ENCODE results near the gene WWOX.

WWOX gene

DNA sequence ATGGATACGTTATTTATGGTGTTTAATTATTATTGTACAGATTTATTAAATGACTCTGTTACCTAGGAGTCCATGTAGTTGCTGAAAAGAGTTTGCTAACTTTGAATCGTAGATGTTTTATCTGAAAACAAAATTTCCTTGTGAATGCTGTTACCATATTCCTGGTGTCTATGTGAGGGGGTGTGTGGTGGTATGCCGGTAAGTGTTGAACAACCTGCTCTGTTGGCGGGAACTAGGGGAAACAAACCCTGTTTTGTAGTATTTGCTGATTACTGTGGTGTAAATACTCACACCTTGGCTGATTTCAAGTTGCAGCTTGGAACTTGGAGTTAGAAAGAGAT is 386.4 kb downstream of the WWOX start:
- in situ Hi-C loops (cut with MboI; ENCODE audit: low sequenced_read_pairs): no loop called here

DNA sequence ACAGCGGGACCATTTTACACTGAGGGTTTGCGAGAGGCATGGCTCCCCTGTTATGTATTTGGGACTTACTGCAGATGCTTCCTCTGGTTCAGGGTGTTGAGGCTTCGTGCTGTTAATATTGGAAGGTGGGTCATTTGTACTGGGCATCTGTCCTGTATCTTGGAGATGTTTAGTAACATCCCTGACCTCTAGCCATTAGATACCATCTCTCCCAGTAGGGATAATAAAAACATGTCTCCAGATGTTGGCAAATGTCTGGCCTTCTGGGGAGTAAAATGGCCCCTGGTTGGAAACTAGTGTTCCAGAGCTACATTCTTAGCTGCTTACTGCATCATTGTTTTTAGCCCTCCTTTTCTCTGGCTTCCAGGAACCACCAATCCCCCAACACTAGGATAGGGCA is 388.0 kb downstream of the WWOX start:
- in situ Hi-C loops (cut with MboI; ENCODE audit: low sequenced_read_pairs): no loop called here

DNA sequence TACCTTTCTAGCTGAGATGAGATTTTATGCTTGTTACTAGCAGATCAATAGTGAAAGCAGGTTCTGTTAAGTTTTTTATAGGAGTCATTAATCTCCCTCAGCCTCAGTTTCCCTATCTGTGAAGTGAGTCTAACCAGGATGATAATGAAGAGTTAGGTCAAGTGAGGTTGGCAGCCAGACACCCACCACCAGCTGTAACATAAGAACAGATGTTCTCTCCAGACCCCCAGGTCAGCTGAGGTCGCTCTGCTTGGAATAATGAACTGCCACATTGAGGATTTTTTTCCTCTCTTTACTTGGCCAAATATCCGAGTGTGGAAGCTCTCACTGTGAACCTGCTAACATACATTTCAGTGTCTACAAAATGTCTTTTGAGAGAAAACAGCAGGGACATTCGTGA is 389.6 kb downstream of the WWOX start:
- in situ Hi-C loops (cut with MboI; ENCODE audit: low sequenced_read_pairs): no loop called here

DNA sequence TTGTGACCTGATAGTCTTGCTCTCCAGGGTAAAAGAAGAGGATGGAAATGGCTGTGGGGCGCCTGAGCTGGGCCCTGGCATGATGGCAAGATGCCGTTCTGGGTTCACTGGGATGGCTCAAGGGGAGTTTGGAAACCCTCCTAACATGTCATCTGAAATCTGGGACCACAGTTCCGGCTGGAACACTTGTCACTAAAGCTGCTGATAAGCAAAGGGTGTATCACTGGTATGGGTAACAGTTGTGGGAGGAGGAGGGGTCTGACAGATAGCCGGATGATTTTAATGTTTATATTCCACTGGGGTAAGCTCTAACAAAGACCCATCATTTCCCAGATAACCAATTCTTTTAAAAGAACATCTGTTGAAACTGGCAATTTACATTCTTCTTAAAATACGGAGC is 390.2 kb downstream of the WWOX start:
- in situ Hi-C loops (cut with MboI; ENCODE audit: low sequenced_read_pairs): no loop called here

DNA sequence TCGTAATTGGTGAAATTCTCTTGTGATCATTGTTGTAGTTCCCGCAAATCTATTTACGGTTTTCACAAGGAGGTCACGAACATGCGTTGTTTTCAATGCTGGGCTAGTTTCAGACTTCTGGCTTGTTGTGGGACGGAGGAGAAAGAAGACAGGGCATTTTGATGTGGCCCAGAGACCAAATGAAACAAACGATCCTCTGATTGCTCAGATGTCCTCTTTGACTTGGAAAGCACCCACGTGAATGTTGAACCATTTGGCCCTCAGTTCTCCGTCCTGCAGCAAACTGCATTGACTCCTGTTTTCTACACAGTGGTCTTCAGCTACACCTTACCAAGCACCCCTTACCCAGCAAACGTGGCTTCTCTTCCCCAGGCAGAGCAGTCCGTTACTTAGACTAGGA is 391.0 kb downstream of the WWOX start:
- in situ Hi-C loops (cut with MboI; ENCODE audit: low sequenced_read_pairs): no loop called here

DNA sequence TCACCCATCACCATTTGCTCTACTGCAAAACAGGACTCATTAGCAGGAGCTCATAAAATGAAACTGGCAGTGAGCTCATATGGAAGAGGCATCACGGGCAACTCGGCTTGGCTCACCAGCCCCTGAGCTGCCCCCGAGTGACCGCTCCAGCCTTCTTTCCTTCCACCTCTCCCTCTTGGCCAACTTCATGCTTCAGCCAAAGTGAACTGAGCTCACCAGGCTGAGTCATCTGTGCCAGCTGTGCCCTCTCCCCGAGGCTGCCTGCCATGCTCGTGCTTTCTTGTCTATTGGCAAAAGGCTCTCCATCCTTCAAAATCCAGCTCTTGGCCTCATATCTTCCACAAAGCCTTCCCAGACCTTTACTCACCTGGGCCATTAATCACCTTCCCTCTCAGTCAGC is 391.4 kb downstream of the WWOX start:
- in situ Hi-C loops (cut with MboI; ENCODE audit: low sequenced_read_pairs): no loop called here

DNA sequence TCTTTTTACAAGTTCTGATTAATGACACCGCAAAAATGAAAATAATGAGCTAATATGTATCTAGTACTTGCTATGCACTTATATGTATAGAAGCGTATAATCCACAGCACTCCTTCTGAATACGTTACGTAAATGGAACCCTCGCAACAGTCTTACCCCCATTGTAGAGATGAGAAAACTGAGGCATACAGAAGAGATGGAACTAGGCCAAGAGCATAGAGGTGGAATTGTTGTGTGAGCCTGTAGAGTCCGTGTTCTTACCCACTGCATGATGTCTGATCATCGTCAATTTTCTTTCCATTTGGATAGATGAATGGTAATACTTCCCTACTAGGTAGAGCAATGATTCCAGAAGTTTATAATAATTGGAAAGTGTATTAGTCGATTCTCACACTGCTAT is 394.1 kb downstream of the WWOX start:
- in situ Hi-C loops (cut with MboI; ENCODE audit: low sequenced_read_pairs): no loop called here

DNA sequence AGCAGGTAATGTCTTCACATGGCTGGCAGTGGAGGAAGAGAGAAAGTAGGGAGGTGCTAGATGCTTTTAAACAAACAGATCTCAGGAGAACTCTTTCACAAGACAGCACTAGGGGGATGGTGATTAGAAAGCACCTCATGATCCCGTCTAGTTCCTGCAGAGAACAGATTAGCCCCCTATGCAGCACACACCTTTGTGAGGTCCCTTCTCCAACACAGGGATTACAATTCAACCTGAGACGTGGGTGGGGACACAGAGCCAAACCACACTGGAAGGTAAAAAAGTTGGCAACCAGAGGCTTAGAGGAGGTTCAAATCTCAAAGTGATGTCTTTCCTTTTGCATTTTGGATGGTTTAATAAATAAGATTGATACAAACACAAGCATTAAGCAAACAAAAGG is 394.7 kb downstream of the WWOX start:
- in situ Hi-C loops (cut with MboI; ENCODE audit: low sequenced_read_pairs): no loop called here

DNA sequence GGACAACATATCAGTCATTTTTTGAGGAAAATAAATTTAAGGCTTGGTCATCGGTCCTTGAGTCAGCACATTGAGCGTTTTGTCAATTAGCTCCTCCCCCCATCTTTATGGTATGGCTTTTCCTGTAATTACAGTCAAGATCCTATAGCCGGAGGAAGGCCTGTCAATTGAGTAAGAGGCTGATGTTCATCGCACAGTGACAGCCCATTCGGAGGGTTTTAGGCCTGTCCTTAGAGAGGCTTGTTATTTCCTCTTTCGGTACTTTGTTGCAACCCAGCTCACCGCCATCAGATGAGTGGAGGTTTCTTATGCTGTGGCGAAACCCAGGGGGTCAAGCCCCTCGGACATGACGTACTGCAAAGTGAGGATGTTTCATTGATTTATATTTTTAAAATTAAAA is 395.2 kb downstream of the WWOX start:
- in situ Hi-C loops (cut with MboI; ENCODE audit: low sequenced_read_pairs): no loop called here

DNA sequence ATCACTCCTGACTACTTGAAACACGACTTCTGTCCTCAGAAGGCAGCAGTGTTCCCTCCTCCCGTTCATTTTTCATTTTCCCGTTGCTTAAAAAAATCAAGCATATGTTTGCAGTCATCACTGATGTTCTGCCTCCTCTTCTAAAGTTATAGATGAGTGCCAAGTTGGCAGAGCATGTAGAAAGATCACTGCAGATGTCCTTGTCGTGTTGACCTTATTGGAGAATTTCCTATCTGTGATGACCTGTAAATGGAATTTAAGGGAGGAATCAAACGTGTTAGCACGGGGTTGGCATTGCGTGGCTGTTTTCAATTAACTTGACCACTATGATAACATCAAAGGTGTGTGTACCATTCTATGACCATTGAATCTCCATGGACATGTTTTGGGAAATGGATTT is 396.7 kb downstream of the WWOX start:
- in situ Hi-C loops (cut with MboI; ENCODE audit: low sequenced_read_pairs): no loop called here

DNA sequence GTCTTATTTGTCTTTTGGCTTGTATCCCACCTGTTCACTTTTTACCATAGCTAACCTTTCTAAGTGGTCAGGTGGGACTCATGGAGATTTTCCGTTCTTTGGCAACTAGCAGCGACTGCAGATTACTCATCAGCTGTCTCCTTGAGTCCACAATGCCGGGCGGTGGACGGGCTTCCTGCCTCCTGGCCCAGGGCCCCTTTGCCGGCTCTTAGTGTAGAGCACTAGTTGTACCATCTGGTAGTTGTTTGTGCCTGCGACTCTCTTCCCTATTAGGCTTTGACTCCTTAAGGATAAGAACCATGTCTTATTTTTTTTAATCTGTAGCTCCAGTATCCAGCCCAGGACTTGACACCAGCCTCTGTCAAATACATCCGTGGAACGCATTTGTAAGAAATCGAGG is 399.9 kb downstream of the WWOX start:
- in situ Hi-C loops (cut with MboI; ENCODE audit: low sequenced_read_pairs): no loop called here

DNA sequence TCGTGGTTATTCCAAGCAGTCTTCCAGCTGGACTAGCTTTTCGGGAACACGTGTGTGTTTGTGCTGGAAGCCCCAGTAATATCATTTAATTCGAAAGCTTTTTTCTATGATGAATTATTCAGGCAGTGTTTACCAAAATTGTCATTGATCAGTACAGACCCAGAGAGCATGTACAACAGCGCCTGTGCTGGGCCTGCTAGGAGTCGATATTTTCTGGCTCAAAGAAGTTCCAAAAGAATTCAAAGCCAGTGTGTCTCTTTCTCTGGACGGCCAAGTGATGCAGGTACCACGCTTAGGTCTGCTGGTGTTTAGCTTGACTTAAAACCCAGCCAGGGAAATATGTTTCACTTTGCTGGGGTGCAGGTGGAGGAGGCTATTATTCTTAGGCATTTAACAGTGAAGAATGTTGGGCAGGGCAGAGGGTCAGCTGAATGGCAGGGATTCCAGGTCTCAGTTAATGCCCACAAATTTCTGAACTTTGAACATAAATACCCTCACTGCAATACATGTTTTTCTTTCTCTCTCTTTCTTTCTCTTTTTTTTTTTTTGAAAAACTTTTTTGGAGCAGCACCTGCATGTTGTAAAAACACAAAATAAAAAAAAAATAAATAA is 401.3 kb downstream of the WWOX start:
- in situ Hi-C loops (cut with MboI; ENCODE audit: low sequenced_read_pairs): no loop called here

DNA sequence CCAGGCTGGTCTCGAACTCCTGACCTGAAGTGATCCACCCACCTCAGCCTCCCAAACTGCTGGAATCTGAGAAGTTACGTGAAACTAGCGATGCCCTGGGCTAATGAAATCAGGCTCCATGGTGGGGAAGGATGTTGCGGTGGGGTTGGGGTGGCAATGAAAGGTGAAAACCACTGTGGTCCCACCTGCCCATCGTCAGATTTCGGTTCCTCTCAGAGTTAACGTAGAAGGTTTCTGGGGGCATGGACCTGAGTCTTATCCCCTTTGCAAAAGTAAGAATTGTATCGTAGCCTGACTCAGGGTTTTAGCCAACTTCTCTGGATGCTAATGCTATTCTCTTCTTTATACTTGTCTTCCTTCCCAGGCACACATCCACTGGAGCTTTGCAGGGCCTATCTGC is 402.3 kb downstream of the WWOX start:
- in situ Hi-C loops (cut with MboI; ENCODE audit: low sequenced_read_pairs): no loop called here

DNA sequence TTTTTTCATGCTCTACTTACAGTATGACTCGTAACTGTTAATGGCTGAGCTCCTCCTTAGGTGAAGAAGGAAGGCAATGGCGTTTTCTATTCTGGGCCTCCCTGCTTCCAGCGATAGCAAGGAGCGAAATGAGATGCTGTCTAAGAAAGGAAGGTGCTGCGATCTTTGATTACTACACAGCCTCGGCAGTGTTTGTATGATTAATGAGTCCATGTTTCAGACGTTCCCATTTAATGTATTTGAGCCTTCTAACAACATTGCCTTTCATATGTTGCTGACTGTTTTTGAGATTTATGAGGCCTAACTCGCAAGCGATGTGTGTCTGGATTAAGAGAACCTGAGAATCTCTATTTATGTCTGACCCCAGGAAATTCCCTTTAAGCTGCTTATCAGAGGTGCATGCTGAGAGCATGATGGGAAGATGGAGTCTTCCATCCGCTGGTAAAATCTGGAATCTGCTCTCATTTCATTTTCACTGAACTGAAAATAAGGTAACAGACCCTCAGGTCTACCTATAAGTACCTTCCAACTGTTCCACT is 403.4 kb downstream of the WWOX start:
- in situ Hi-C loops (cut with MboI; ENCODE audit: low sequenced_read_pairs): no loop called here

DNA sequence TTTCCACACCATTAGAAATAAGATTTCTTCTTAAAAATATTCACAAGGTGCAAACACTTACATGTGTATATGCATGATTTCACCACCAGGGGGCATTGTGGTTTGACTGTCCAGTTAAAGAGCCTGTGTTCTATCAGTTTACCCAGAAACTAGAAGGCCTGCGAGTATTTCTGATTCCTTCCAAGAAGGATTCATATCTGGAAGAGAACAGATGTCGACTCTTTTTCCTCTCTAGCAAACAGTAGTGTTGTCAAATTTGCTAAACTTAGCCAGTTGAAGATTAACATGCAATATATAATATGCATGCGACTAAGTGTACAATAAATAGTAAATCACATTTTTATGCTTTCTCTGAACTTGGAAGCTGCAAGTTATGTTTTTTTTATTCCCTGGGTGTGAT is 404.1 kb downstream of the WWOX start:
- in situ Hi-C loops (cut with MboI; ENCODE audit: low sequenced_read_pairs): no loop called here

DNA sequence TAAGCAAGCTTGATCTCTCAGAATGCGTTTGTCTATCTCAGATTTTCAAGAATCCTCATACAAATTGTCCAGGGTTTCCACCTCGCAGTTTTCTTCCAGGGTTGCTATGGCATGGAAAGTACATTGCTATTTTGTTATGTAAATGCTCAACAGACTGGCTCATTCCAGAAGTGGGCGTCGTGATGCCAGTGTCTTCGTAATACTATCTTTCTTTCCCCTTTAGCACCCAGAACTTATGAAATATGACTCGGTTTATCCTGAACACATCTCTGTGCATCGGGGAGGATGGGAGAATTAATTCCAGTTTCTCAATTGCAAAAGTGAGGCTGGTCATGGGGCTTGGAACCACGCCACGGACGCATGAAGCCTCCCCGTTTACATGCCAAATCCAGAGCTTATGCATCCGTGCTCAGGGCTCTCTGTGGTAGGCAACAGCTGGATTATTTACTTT is 405.0 kb downstream of the WWOX start:
- in situ Hi-C loops (cut with MboI; ENCODE audit: low sequenced_read_pairs): no loop called here

DNA sequence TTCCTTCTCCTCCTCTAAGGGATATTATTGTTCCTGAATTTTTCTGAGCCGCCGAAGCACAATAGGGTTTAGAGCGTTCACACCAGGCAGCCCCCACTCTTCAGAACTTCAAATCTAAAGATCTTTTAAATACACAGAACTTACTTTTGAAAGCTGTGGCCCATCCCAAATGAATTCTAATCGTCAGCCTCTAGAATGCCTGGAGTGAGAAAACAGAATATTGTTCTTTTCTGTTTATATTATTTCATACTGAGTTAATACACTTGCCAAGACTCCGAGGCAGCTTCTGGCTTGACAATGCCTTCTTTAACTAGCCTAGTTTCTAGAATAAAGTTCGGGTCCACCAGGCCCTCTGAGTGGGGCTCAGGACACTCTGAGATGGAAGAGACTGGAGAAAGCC is 405.6 kb downstream of the WWOX start:
- in situ Hi-C loops (cut with MboI; ENCODE audit: low sequenced_read_pairs): no loop called here

DNA sequence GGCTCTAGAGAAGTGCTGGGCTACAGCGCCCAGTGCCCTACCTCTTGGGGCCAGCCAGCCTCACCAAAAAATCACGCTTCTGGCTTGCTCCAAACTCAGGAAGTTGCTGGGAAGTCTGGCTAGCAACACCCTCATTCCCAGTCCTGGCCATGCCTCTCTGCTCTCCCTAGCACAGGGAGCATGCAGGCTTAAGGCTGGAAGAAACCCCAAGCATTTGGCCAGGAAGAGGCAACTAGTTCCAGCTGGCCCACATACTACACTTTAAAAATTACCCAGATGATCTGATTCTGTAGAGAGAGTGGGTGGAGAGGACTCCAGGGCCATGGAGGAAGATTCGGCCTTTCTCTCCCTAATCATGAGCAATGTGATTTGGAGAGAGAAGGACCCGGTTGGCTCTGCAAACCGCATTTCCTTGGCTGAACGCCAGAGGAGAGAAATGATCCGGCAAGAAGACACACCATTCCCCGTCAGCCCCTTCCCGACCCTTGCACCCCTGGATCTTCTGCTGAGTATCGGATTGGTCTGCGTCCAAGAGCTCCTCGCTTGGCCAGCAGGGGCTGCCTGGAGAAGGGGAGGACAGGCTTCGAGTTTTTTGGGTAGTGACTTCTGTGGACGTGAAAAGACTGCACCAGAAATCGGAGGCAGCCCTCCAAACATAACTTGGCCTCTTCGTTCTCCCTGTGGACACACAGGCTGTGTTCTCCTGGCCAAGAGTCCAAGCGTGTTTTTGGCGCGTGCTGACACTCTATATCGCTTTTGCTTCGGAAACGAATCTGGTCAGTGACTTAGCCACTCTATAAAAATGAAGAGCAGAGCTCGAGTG is 406.3 kb downstream of the WWOX start:
- in situ Hi-C loops (cut with MboI; ENCODE audit: low sequenced_read_pairs): no loop called here

DNA sequence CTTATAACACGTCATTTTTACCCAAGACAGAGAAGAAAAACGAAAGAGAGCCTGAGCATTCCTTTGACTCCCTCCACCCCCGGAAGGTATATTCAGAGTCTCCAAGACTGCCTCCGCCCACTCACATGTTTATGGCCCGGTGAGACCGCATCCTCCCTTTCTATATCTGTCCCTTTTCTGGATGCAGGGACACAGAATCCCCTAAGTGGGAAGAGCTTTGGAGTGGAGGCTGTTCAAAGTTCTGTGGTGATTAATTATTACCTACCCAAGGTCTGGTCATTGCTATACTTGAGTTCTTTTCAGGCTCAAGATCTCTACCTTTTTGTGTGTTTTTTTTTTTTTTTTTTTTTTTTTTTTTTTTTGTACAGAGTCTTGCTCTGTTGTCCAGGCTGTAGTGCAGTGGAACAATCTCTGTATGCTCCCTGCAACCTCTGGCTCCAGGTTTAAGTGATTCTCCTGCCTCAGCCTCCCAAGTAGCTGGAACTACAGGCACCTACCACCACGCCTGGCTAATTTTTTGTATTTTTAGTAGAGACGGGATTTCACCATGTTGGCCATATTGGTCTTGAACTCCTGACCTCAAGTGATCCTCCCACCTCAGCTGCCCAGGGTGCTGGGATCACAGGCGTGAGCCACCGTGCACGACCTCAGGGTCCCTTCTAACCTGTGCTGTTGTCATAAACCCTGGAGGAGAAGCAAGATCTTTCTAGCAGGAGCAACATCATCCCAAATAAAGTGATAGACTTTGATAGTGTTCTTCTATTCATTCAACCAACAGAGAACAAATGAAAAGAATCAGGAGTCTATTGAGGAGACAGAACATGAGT is 407.1 kb downstream of the WWOX start:
- in situ Hi-C loops (cut with MboI; ENCODE audit: low sequenced_read_pairs): no loop called here

DNA sequence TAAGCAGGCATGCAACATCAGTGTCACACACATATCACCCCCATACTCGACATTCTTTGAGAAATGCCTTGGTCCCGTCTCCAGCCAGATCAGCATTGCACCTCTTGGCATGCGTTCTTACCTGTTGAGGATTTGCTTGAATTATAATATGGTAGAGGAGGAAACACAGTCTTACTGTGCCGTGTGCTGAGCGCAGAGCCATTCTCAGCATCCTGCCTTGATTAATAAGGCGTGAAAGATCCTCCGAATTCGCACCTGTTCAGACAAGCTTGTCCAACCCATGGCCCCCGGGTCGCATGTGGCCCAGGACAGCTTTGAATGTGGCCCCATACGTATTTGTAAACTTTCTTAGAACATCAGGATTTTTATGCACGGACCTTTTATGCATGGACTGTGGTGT is 408.1 kb downstream of the WWOX start:
- in situ Hi-C loops (cut with MboI; ENCODE audit: low sequenced_read_pairs): no loop called here

DNA sequence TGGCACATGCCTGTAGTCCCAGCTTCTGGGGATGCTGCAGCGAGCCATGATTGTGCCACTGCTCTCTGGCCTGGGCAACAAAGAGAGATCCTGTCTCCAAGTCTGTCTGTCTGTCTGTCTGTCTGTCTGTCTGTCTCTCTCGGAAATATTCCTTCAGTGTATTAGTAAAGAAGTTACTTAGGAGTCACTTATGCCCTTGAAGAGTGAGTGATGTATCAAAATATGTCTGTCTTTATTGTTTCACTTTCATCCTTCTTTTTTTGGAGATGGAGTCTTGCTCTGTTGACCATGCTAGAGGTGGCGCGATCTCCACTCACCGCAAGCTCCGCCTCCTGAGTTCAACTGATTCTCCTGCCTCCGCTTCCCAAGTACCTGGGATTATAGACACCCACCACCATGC is 410.5 kb downstream of the WWOX start:
- in situ Hi-C loops (cut with MboI; ENCODE audit: low sequenced_read_pairs): no loop called here

DNA sequence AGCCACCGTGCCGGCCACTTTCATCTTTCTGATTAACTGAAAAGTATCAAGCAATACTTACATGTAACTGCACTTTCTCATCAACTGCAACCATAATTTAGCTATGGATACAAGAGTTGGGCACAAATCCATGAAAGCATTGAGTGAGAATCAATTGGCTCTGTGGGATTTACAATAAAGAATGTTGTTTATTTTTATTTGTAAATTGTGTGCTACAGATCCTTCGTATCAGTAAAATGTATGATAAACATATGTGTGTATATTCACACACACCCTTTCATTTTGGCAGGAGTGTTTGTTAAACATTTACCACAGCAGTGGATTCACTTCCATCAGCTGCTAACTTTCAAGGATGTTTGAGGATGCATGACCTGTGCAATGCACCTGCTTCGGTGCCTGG is 411.0 kb downstream of the WWOX start:
- in situ Hi-C loops (cut with MboI; ENCODE audit: low sequenced_read_pairs): no loop called here

Measured in HL-60/S4 treated with retinoic acid at 250 ng/mL for 4 days and 3 days (cell line).